DMS114 treated with DMSO at 0.1 percent for 48 hours (cell line): ENCODE results near the gene DLG1.
"Not testable (repeated sequence)": the region's sequence is repeated elsewhere in the genome, so short reads cannot be mapped to it uniquely, and the experiment has no call there.

Experiments
- DNase-seq: peaks from one replicate; lab custom pipeline; 2025; ENCODE audit not compliant: unreplicated experiment; lab: John Stamatoyannopoulos, UW

Gene DLG1

GRCh38 chr3:197111685-197112084 lies 186.7 kb downstream of the DLG1 start:
- no peak for DNase-seq

- DNase-seq: no peak
Measured at GRCh38 chr3:197105786-197106185, 192.6 kb downstream of the DLG1 start.

GRCh38 chr3:197104738-197105137 lies 193.7 kb downstream of the DLG1 start:
- DNase-seq: no peak

- DNase-seq: no peak
Measured at GRCh38 chr3:197103766-197104165, 194.6 kb downstream of the DLG1 start.

GRCh38 chr3:197093871-197094270 lies 204.5 kb downstream of the DLG1 start:
- DNase-seq: no peak

GRCh38 chr3:197088370-197088769 lies 210.0 kb downstream of the DLG1 start:
- DNase-seq: no peak

GRCh38 chr3:197085137-197085536 lies 213.3 kb downstream of the DLG1 start:
- no peak for DNase-seq

GRCh38 chr3:197083486-197083885 lies 214.9 kb downstream of the DLG1 start:
- DNase-seq: no peak

GRCh38 chr3:197082871-197083270 lies 215.5 kb downstream of the DLG1 start:
- no peak for DNase-seq

- DNase-seq: no peak
Measured at GRCh38 chr3:197080344-197080743, 218.1 kb downstream of the DLG1 start.

- no peak for DNase-seq
Measured at GRCh38 chr3:197076415-197076814, 222.0 kb downstream of the DLG1 start.

GRCh38 chr3:197068077-197068476 lies 230.3 kb downstream of the DLG1 start:
- DNase-seq: no peak

GRCh38 chr3:197064771-197065170 lies 233.6 kb downstream of the DLG1 start:
- DNase-seq: no peak

GRCh38 chr3:197062446-197062845 lies 236.0 kb downstream of the DLG1 start:
- no peak for DNase-seq

- DNase-seq: not testable (repeated sequence)
Measured at GRCh38 chr3:197051637-197052036, 246.8 kb downstream of the DLG1 start.

GRCh38 chr3:197050511-197050910 lies 247.9 kb downstream of the DLG1 start:
- no peak for DNase-seq

- DNase-seq: no peak
Measured at GRCh38 chr3:197042539-197042938, 255.9 kb downstream of the DLG1 start.

GRCh38 chr3:197041875-197042488 lies 256.4 kb downstream of the DLG1 start:
- no peak for DNase-seq

- no peak for DNase-seq
Measured at GRCh38 chr3:197040658-197041057, 257.8 kb downstream of the DLG1 start.

- DNase-seq: no peak
Measured at GRCh38 chr3:197038679-197039462, 259.5 kb downstream of the DLG1 start.

- DNase-seq: no peak
Measured at GRCh38 chr3:197035577-197035976, 262.8 kb downstream of the DLG1 start.

GRCh38 chr3:197034778-197035177 lies 263.6 kb downstream of the DLG1 start:
- DNase-seq: not testable (repeated sequence)

GRCh38 chr3:197033764-197034163 lies 264.6 kb downstream of the DLG1 start:
- not testable (repeated sequence) for DNase-seq
